HG02759 (cell line): ENCODE results near the gene INAFM1.

Experiments
- ATAC-seq: cut with Tn5 transposase; IDR thresholded peaks from one replicate; pipeline ENCODE4 v1.9.1; 2021; ENCODE audit warnings: mild to moderate bottlenecking, moderate library complexity; ENCODE audit not compliant: unreplicated experiment

INAFM1 gene

DNA sequence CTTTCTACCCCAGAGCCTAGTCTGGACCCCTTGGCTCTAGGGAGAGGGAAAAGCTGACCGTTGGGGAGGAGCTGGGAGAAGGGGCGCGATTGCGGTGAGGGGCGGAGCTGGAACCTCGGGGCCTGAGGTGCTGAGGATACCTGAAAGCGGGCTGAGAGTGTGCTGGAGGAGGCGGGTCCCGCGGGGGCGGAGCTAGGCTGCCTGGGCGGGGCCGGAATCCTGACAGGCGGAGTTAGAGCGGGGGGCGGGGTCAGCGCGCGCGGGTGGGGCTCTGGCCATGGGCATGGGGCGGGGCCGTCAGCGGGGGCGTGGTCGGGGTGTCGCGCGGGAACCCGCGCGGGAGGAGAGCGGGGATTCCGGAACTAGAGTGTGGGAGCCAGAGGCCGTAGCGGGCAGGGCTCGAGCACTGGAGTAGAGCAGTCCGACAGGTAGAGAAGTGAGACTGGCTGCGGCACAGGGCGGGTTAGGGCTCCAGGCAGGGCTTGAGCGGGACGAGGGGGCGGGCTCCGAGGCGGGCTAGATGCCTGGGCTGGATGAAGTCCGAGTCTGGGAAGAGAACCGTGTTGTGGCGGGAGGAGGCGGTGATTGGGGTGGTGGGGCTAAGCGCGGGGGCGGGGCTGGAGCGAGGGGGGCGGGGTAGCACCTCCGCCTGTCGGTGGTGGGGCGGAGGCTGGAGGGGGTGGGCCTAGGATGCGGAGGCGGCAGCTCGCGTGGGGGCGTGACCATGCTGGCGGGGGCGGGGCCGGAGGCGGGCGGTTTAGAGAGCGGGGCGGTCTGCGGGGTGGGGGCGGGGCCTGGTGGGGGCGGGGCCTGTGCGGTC lies at the start of gene INAFM1:
Gene INAFM1 (plus strand): TSS at position 815 of the 820 bp plus-strand sequence. CDS start 35 bp downstream, outside the sequence.
- peak; percentile 57 for ATAC-seq

DNA sequence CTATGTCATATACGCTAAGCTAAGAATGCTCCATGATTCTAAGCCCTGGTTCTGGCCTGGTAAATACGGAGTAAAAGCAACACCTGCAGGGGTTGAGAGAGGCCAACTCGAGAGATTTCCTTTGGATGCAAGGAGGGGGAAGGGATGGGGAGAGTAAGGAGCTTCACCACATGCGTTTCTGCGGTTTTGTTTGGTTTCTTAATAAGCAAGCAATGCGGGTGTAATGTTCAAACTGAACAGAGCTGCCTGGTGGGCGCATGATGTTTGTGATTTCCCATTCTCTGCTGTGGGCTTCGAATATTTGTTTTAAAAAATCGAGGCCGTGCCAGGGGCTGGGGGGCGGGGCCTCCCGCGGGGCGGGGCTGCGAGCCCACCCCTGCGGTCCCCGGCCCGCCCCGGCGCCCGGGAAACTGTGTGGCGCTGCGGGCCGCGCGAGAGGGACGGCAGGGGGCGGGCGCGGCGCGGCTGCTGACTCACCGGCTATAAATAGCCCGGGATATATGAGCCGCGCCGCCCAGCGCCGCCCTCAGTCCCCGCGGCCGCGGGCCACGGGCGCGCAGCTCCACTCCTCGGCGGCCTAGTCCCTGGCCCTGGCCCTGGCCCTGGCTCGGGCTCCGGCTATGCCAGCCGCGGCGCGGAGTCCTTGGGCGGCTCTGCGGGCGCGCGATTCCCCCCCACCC lies 48.8 kb upstream of the INAFM1 start:
- peak; percentile 48 for ATAC-seq

DNA sequence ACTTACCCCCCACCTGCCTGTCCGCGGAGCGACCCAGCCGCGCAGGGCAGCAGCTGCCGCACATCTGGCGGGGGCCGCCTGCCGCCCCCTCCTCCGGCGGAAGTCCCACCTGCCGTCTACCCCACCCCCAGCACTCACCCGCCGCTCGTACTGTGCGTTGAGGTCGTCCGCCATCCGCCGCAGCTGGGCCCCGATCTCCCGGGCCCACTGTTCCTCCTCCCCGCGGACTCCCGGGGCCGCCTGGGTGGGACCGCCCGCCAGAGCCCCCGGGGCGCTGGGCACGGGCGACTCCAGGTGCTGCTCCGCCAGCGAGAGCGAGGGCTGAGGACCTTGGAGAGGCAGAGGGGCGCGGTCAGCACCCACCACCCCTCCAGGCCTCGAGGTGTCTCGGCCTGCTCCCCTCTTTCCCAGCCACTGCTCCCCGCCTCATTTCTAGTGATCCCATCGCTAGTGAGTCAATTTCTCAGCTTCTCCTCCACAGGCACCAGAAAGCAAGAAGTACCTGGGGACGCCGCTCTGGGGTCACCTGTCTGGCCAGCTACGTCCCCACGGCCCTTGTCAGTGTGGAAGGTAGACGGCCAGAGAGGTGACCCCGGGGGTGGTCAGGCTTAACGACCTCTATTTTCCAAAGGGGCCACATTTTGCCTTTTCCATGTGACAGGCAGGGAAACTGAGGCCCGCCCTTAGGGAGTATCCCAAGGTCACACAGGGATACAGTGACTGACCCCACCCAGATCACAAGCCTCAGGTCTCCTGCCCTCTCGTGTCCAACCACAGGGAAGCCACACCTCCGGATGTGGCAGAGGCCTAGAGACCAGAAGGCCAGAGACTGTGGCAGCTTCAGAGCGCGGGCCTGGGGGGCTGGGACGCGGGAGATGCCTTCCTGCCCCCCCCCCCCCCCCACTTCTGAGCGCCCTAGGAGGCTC lies 48.0 kb upstream of the INAFM1 start:
- peak; percentile 20 for ATAC-seq

DNA sequence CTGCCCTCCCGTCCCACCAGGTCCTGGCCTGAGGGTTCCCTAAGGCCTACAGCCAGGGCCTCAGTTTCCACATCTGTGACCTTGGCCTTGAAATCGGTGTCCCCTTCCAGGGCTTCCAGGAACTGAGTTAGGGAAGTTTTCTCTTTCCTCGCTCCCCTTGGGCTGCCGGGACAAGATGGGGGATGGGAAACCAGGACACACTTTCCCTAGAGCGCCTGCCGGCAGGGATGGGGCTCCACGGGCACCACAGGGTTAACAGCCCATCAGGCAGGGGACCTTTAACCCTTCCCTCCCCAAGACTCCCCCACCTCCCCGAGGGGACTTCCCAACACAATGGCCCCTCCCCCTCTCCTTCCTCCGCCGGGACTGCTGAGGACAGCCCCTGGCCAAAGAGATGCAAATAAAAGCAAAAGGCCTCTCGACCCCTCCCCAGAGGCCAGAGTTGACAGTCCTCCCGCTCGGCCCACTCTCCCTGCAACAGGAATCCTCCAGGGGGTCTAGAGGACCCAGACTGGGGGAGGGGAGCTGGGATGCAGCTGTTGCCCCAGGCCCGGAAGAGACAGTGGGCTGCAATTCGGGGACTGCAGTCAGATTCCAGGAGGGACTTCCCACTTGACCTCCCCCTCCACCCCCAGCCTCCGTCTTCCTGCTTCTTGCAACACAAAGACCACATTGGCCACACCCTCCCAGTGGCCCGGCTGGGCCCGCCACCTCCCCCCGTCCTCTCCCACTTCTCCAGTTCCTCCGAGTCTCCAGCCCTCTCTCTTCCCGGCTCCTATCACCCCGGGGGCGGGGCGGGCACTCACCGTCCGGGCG lies 47.1 kb upstream of the INAFM1 start:
- ATAC-seq: no peak

DNA sequence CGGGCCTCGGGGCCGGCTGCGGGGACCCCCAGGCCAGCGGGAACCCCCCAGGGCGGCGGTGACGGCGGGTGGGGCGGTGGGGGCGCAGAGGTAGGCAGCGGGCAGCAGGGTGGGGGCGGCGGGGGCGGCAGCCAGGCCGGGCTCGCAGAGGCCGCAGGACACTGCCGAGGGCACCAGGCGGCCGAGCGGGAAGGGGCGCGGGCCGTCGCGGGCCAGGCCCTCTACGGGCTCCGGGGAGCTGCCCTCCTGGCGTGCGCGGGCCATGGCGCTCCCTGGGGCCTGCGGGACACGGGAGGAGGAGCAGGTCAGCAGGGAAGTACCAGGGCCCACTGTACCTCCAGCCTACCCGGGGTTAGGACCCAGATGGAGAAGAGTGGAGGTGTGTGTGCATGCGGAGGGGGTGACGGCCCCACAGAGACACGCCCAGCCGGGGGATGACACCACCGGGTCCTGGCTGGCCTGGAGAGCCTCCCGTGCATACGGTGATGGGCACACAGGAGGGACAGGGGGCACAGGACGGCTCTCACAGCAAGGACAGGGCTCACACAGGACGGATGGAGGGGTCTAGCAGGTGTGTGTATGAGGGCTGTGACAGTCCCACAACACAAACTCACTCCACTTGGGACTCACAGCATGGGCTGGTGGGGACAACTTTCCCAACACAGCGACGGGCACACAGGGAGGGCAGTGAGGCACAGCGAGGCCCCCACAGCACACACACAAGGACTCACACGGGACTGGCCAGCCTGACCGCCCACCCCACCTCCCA lies 46.3 kb upstream of the INAFM1 start:
- no peak for ATAC-seq

DNA sequence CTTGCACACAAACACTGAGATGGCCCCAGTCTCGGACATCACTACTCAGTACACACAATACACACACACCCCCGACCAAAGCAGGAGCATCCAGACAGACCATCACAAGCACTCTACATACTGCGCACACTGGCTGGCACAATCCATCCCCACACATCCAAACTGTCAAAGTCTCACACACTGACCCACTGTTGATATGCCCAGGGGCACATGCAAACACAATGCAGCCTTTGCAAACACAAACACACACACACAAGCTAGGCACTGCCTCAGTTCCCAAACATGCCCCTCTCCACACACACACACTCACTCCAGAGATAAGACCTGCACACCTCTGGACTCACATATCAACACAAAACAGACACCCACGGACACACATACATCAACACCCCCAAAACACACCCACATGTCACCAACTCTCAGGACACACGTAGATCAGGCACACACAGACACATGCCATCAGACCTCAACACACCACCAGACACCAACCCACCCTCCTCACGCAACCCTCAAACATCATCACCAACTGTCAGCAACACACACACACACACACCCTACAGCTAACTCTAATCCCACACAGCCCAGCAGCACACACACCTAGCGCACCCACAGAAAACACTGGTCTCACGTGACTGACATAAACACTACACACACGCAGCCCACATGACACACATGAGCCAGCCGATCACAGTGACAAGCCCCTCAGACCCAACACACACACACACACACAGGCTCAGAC lies 45.6 kb upstream of the INAFM1 start:
- no peak for ATAC-seq

DNA sequence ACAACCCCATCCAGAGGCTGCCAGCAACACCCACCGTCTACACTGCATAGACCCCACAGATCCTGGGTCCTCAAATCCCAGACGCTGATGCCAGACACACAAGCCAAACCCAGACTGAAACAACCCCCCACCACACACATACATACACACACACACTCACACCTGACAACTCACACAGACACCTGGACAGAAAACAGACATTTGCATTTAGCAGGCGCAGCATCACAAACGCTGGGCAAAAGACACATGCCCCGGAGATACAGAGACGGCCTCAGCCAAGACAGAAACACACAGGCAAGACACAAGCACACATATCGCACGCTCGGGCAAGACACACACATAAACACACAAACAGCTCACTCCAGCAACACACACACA lies 45.0 kb upstream of the INAFM1 start:
- ATAC-seq: no peak

DNA sequence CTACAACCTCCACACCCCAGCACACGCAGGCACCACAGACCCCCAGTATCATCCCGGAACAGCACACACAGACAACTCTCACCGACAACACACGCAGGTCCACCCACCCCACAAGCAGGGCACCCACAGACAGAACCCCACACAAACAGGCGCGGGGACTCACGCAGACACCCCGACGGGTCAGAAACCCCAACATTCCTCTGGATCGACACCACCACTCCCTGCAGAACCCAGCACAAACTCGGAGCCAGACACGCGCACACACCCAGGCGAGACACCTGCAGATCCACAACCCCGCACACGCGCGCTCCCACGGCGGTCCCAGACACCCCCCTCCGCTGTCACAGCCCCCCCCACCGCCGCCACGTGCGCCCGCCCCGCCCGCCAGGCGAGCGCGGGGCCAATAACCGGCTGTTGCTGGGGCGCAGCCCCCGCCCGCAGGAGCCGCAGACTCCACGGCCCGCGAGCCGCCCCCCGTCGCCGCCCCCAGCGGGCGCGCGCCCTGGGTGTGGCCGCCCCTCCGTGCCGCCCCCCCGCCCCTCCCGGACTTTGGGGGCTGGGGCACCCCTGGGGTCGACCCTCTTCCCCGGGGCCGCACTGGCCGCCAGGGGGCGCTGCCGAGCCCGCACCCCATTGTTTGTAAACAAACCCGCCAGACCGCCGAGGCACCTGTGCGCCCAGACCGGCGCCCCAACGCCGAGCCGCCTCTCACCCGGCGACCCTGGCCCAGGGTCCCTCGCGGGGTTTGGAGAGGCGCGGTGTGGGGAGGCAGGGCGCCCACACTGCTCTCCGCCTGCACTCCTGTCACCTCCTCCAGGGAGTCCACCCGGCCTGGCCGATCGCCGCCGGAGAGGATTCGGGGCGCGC lies 44.4 kb upstream of the INAFM1 start:
- peak; percentile 24 for ATAC-seq

DNA sequence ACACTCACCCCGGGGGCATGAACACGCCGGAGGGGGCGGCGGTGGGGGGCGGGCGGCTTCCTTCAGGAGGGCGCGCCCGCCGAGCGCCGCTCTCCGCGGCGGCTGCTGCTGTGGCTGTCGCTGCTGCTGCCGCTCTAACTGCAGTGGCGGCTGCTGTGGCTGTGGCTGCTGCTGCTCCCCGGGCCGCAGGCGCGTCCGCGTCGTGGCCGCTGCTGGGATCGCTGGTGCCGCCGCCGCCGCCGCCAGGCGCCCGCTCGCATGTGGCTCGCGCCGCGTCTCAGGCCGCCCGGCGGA lies 43.8 kb upstream of the INAFM1 start, which contains the start of gene BBC3:
Gene BBC3 (minus strand): TSS at position 279 of the 294 bp plus-strand sequence. CDS start 2,768 bp downstream, outside the sequence.
- no peak for ATAC-seq

DNA sequence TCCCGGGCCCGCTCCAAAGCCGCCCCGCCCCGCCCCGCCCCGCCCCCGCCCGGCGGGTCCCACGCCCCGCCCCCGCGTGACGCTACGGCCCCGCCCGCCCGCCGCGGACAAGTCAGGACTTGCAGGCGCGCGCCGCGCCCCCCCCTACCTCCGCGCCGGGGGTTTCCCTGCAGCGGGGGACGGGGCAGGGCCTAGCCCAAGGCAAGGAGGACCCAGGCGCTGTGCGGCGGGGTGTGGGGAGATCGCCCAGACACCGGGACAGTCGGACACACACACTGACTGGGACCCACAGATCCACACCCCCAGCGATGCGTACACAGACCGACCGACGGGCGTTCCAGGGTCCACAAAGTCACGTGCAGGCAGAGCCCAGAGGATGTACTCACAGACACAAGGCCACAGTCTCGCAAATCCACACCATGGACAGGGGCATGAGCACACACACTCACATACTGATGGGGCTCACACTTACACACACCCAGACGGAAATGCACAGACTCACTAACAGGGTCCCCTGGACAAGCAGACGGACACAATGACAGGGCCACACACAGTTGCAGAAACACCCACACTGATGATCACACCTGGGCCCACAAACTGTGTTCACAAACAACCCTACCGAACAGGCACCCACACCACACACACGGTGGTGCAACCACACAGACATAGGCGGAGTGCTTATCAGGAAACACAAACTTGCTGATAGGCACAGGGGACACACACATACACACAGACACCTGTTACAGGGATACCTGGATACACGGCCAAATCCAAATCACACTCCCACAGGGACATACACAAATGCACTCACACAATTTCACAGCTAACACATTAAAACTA lies 43.2 kb upstream of the INAFM1 start:
- ATAC-seq: peak; percentile 41

DNA sequence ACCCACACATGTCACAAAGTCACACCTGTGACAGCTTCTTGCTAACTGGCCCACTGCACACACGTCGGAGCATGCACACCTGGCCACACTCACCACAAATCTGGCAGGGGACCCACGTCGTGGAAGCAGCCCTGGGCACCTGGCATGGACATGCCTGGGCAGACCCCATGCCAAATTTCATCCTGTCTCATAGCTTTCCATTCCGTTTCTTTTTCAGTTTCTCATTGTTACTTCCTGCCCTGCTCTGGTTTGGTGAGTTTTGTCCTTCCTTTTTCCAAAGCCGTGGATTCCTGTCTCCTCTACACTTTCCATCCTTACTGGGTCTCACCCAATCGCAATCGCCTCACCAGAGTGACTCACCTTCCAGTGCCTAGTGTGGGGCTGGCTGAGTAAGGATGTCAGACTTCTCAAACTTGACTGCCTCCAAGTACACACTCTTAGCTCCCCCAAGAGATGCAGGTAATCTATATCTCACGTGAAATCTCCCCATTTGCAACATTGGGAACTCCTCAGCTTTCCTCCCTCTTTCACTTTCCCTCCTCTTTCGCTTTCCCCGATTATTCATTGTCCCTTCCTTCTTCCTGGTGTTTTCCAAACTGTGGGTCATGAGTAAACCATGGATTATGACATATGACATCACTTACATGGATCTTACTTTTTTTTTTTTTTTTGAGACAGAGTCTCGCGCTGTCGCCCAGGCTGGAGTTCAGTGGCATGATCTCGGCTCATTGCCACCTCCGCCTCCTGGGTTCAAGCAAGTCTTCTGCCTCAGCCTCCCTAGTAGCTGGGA lies 42.1 kb upstream of the INAFM1 start:
- ATAC-seq: no peak

DNA sequence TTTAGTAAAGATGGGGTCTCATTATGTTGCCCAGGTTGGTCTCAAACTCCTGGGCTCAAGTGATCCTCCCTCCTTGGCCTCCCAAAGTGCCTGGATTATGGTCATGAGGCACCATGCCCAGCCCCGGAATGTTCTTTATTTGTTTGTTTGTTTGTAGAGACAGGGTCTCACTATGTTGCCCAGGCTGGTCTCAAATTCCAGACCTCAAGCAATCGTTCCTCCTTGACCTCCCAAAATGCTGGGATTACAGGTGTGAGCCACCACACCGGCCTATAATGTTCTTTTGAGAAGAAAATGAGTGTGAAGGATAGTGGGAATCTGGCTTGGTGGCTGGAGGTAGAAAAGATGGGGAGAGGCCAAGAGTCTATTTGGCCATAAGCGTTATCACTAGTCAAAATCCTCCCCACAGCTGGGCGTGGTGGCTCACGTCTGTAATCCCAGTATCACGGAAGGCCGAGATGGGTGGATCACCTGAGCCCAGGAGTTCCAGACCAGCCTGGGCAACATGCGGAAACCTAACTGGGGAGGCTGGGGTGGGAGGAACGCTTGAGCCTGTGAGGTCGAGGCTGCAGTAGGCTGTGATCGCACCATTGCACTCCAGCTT lies 38.5 kb upstream of the INAFM1 start:
- no peak for ATAC-seq

DNA sequence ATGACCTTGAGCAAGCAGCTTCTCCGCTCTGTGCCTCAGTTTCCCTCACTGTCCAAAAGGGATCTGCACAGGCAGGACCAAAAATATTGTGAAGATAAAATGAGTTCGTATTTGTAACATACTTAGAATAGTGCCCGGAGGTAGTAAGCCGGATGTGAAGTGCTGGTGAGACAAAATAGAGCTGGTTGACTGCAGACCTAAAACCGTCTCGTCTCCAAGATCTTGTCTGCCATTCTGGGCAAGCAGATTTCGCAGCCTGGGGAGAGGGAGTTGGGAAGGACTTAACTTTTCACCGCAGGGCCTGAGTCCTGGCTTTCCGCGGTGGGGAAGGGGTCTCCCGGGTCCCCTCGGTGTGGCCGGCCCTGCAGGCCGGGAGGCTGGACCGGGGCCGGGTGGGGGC lies 35.5 kb upstream of the INAFM1 start:
- no peak for ATAC-seq

DNA sequence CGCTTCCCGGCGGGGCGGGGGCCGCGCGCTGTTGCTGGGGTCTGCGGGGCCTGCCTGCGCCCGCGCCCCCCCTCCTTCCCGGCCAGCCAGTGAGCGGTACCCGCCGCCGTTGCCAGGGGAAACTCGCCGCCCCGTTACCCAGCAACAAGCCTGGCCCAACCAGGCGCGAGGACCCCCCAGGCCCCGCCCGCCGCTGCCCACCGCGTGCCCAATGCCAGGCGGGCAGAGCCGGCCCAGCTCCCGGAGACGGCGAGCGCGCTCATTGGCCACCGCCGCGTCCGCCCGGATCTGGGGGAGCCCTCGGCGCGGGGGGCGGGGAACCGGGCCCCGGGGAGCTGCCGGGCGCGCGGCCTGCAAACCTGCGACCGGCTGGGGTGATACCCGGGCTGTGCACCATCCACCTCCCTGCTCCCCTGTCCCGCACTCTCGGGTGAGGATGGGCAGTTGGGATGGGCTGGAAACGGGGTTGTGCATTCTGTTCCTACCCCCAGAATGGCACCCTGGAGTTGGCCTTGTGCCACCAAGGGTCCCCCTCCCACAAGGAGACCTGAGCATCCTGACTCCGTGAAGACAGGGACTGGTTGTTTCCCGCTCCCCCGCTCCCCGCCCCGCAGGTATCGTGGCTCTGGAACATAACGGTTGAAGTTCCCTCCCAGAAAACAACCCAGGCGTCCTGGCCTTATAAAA lies 34.9 kb upstream of the INAFM1 start:
- ATAC-seq: no peak

DNA sequence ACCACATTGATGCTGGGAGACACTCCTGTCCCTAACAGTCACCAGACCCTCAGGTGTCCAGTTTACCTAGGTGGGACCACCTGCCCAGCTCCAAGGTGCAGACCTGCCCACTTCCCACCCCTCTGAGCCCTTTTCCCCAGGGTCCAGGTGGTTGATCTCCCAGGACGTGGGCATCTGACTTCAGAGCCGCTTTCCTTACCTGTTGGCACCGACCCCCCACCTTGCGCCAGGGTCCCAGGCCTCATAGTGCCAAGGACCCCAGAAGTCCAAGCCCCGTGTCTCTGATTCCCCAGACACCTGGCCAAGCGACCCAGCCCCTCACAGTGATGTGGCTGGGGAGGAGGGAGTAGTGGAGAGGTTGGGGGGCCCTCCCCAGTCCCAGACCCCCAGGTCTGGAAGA lies 34.1 kb upstream of the INAFM1 start:
- no peak for ATAC-seq
